Activated naive CD8-positive, alpha-beta T cell treated with anti-CD3 and anti-CD28 coated beads, Interleukin-2, amount 50 U/mL, for 24 hours (primary cell): ENCODE measurements around the gene MAPKAP1.

Experiments used
- ATAC-seq: fragments of 150-1000 bp; cut with Tn5 transposase; one replicate; pipeline ENCODE4 v1.10.0; 2021
- DNase-seq: peaks from one replicate; pipeline ENCODE4 v3.0.0; 2021
- H3K27ac Mint-ChIP-seq: one replicate; pipeline ENCODE4 v1.8.0; 2021; ENCODE audit warnings: mild to moderate bottlenecking, mixed read lengths
- H3K27me3 Mint-ChIP-seq: one replicate; pipeline ENCODE4 v1.8.0; 2021; ENCODE audit warnings: mixed read lengths
- H3K36me3 Mint-ChIP-seq: one replicate; pipeline ENCODE4 v1.8.0; 2021; ENCODE audit warnings: low read depth, mixed read lengths
- H3K4me1 Mint-ChIP-seq: one replicate; pipeline ENCODE4 v1.8.0; 2021; ENCODE audit warnings: mixed read lengths
- H3K4me3 Mint-ChIP-seq: one replicate; pipeline ENCODE4 v1.8.0; 2021; ENCODE audit warnings: mild to moderate bottlenecking, moderate library complexity, mixed read lengths
- H3K9me3 Mint-ChIP-seq: one replicate; pipeline ENCODE4 v1.8.0; 2021; ENCODE audit warnings: mixed read lengths

MAPKAP1 gene

DNA sequence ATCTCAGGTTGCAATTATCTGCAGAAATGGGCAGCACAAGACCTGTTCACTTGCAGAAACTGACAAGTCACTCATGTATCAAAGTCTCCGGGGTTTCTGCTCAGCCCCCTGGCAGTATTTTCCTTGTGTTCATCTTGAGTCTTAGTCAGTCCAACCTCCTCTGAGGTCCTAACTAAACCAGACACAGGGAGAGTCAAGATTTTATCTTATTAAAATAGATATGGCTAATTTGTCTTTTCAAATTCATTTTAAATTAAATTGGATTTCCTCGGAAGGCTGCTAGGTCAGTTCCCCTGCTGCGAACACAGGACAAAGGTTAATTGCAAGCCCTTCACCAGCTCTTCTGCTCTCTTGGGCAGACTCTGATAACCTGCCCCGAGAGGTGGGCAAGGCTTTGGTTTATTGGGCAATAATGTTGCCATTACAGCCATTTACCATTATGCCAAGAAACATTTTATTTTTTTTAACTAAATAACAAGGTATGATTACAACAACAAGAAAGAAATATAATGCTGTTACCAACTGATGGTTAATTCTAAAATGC lies 103.5 kb downstream of the MAPKAP1 start:
- Mint-ChIP-seq H3K27ac (no peak overlapping the region), H3K36me3 (peaks cover 10% of the 10 kb centered on the region), H3K4me1 (peaks cover 13% of the 10 kb centered on the region), H3K27me3 (no peaks in the 10 kb centered on the region), H3K9me3 (no peaks in the 10 kb centered on the region), H3K4me3 (no peak overlapping the region)
- ATAC-seq (no peak), DNase-seq (no peak)

DNA sequence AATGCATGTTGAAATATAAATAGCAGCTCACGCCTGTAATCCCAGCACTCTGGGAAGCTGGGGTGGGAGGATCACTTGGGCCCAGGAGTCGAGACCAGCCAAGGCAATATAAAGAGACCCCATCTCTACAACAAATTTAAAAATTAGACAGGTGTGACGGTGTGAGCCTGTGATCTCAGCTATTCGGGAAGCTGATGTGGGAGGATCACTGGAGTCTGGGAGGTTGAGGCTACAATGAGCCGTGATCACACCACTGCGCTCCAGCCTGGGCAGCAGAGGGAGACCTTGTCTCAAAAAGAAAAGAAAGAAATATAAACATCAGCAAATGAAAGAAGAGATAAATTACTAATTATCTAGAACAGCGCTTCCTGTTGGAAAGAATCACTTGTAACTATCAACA lies 105.0 kb downstream of the MAPKAP1 start:
- DNase-seq = no peak
- ATAC-seq = no peak
- Mint-ChIP-seq H3K27me3 (no peaks in the 10 kb centered on the region), H3K36me3 (peaks cover 12% of the 10 kb centered on the region), H3K4me1 (peaks cover 8% of the 10 kb centered on the region), H3K9me3 (no peaks in the 10 kb centered on the region), H3K4me3 (no peak overlapping the region), H3K27ac (no peak overlapping the region)

GRCh38 chr9:125600194-125600593 lies 106.8 kb downstream of the MAPKAP1 start:
- Mint-ChIP-seq H3K9me3 (no peaks in the 10 kb centered on the region), H3K4me1 (peaks cover 14% of the 10 kb centered on the region)

DNA sequence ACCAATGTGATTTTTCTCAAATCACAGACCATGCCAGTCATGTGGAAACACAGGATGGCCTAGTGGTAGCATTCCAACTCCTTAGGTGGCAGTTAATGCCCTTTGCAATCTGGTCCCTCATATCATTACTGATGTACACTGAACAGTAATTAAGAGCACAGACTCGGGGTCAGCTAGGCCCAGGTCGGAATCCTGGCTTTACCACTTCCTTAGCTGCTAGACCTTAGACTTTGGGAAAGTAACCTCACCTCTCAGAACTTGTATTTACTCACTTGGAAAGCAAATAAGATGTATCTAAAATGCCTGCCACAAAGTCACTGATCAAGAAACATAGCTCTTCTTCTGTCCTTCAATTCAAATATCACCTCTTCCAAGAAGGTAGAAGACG lies 112.8 kb downstream of the MAPKAP1 start:
- Mint-ChIP-seq H3K9me3 (no peaks in the 10 kb centered on the region), H3K36me3 (peaks cover 16% of the 10 kb centered on the region), H3K4me1 (peaks cover 28% of the 10 kb centered on the region), H3K4me3 (no peak overlapping the region), H3K27me3 (no peaks in the 10 kb centered on the region), H3K27ac (peak overlapping the region; percentile 4)
- ATAC-seq (no peak), DNase-seq (no peak)

More at GRCh38 chr9:125600194-125600593, 106.8 kb downstream of the MAPKAP1 start:
- no peak for DNase-seq
- no peak for ATAC-seq
- Mint-ChIP-seq H3K27ac (no peak overlapping the region), H3K27me3 (no peaks in the 10 kb centered on the region), H3K36me3 (peaks cover 22% of the 10 kb centered on the region), H3K4me3 (no peak overlapping the region)

- Mint-ChIP-seq H3K9me3 (no peaks in the 10 kb centered on the region), H3K27me3 (no peaks in the 10 kb centered on the region), H3K4me3 (no peak overlapping the region), H3K27ac (peak overlapping the region; percentile 4), H3K4me1 (peaks cover 29% of the 10 kb centered on the region), H3K36me3 (peaks cover 16% of the 10 kb centered on the region)
- ATAC-seq (no peak), DNase-seq (no peak)
Observed at GRCh38 chr9:125593581-125594222, 113.3 kb downstream of the MAPKAP1 start.

DNA sequence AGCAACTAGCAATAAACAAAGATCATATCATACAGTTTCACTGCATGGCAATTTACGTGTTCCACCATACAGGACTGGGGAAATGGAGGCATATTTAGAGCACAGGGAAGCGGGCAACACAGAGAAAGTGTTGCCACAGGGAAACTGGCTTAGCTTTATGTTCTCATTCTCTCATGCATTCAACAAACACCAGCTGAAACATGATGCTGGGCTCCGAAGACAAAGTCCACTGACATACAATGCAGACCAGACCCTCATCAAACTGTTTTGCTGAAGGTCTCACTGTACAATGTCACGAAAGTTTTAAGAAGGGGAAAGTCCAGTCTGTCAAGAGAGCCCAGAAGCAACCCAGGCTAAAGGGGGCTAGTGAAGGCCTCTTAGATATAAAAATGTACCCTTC lies 115.1 kb downstream of the MAPKAP1 start:
- Mint-ChIP-seq H3K36me3 (peaks cover 15% of the 10 kb centered on the region), H3K4me3 (no peak overlapping the region), H3K27ac (no peak overlapping the region)

DNA sequence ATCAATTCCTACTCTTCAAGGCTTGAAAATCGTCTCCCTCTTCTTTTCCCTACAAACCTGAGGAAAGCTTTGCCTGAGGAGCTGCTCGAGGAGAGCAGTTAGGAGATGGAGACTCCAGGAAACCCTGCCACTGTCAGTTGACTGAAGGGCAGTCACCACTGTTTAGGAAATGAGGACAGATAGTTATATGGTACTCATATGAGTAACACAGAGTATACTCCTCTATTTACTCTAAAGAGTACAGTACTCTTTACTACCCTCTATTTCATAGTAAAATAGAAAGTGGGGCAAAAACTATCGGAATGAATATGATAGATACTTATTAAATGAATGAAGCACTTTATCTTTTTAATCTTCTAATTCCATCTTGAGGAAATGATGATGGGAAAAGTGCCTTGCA lies 115.8 kb downstream of the MAPKAP1 start:
- no peak for ATAC-seq
- H3K36me3 Mint-ChIP-seq = peaks cover 15% of the 10 kb centered on the region
- H3K27me3 Mint-ChIP-seq = no peaks in the 10 kb centered on the region
- H3K4me1 Mint-ChIP-seq = peaks cover 45% of the 10 kb centered on the region
- no peak for DNase-seq
- no peaks in the 10 kb centered on the region for H3K9me3 Mint-ChIP-seq
- H3K27ac Mint-ChIP-seq = no peak overlapping the region
- no peak overlapping the region for H3K4me3 Mint-ChIP-seq

More for the DNA sequence above, 115.1 kb downstream of the MAPKAP1 start:
- Mint-ChIP-seq H3K4me1 (peaks cover 42% of the 10 kb centered on the region), H3K27me3 (no peaks in the 10 kb centered on the region), H3K9me3 (no peaks in the 10 kb centered on the region)
- DNase-seq (no peak), ATAC-seq (no peak)

DNA sequence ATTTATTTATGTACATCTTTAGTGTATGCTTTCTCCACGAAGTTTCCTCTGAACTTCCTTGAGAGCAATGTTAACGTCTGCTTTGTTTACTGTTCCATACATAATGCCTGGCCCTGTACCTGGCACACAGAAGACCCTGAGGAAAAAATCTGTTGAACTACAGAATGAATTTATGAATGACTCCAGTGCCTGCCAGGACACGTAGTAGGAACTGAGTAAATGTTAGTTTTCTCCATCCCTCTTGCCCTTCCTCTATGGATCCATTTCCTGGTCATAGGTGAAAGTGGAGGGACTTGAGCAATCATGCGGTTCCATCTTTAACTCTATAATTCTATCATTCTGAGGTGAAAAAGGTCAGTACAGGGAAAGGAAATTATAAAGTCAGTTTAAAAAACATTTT lies 117.7 kb downstream of the MAPKAP1 start:
- Mint-ChIP-seq H3K27ac (no peak overlapping the region), H3K27me3 (no peaks in the 10 kb centered on the region), H3K4me3 (no peak overlapping the region), H3K36me3 (peaks cover 17% of the 10 kb centered on the region), H3K4me1 (peaks cover 38% of the 10 kb centered on the region), H3K9me3 (no peaks in the 10 kb centered on the region)
- no peak for DNase-seq
- no peak for ATAC-seq

DNA sequence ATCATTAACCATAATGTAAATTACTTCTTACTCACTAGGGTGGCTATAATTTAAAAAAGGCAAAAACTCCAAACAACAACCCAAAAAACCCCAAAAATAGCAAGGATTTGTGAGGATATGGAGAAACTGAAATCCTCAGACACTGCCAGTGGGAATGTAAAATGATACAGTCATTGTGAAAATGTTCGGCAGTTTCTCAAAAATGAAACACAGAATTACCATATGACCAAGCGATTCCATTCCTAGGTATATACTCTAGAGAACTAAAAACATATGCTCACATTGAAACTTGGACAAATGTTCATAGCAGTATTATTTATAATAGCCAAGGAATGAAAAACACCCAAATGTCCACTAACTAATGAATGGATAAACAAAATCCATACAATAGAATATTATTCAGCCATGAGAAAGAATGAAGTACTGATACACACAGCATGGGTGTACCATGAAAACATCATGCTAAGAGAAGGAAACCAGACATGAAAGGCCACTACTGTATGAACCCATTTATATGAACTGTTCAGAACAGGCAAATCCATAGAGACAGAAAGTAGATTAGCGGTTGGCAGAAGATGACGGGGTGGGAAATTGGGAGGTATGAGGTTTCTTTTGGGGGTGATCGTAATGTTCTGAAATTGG lies 119.1 kb downstream of the MAPKAP1 start:
- H3K36me3 Mint-ChIP-seq = peaks cover 27% of the 10 kb centered on the region
- H3K4me3 Mint-ChIP-seq = no peak overlapping the region
- peaks cover 33% of the 10 kb centered on the region for H3K4me1 Mint-ChIP-seq
- DNase-seq = no peak
- H3K9me3 Mint-ChIP-seq = no peaks in the 10 kb centered on the region
- H3K27me3 Mint-ChIP-seq = no peaks in the 10 kb centered on the region
- no peak for ATAC-seq
- H3K27ac Mint-ChIP-seq = no peak overlapping the region

DNA sequence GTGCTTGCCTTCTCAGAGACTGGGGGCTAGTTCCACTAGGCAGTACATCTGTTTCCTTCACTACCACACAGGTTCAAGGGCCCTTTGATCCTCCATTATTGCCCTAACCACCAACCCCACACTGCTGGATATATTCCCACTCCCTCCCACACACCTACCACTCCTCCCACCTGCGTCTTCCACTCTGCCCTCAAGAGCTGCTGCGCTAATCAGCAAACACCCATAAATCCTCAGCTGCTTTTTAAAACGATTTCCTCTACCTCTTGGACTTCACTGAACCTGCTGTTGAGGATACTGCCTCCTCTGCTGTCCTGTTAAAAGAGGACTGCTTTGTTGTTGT lies 120.9 kb downstream of the MAPKAP1 start:
- Mint-ChIP-seq H3K27me3 (no peaks in the 10 kb centered on the region), H3K27ac (peak overlapping the region; percentile 54), H3K36me3 (peaks cover 40% of the 10 kb centered on the region), H3K9me3 (no peaks in the 10 kb centered on the region), H3K4me3 (no peak overlapping the region), H3K4me1 (peaks cover 29% of the 10 kb centered on the region)
- DNase-seq = no peak
- ATAC-seq = no peak

- peaks cover 44% of the 10 kb centered on the region for H3K36me3 Mint-ChIP-seq
- H3K9me3 Mint-ChIP-seq = no peaks in the 10 kb centered on the region
- ATAC-seq (no peak), DNase-seq (no peak)
- H3K27ac Mint-ChIP-seq = no peak overlapping the region
- no peaks in the 10 kb centered on the region for H3K27me3 Mint-ChIP-seq
- no peak overlapping the region for H3K4me3 Mint-ChIP-seq
- peaks cover 28% of the 10 kb centered on the region for H3K4me1 Mint-ChIP-seq
Observed at GRCh38 chr9:125585503-125586171, 121.4 kb downstream of the MAPKAP1 start.

DNA sequence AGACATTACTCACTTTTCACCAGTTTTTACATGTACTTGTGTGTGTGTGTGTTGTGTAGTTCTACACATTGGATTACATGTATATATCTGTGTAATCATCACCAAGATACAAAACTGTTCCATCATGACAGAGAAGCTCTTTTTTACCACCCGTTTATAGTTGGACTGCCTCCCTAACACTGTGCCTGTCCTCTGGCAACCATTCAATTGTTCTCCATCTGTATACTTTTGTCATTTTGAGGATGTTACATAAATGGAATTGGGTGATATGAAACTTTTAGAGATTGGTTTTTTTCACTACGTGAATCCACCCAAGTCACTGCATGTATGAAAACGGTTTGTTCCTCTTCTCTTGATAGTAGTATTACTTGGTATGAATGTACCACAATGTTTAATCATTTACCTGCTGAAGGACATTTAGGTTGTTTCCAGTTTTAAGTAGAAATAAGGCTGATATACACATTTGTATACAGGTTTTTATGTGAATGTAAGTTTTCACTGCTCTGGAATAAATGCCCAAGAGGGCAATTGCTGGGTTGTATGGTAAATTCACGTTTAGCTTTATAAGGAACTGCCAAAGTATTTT lies 126.2 kb downstream of the MAPKAP1 start:
- ATAC-seq (no peak), DNase-seq (no peak)
- Mint-ChIP-seq H3K4me1 (no peaks in the 10 kb centered on the region), H3K9me3 (no peaks in the 10 kb centered on the region), H3K27me3 (no peaks in the 10 kb centered on the region), H3K36me3 (peaks cover 61% of the 10 kb centered on the region), H3K27ac (no peak overlapping the region), H3K4me3 (no peak overlapping the region)

DNA sequence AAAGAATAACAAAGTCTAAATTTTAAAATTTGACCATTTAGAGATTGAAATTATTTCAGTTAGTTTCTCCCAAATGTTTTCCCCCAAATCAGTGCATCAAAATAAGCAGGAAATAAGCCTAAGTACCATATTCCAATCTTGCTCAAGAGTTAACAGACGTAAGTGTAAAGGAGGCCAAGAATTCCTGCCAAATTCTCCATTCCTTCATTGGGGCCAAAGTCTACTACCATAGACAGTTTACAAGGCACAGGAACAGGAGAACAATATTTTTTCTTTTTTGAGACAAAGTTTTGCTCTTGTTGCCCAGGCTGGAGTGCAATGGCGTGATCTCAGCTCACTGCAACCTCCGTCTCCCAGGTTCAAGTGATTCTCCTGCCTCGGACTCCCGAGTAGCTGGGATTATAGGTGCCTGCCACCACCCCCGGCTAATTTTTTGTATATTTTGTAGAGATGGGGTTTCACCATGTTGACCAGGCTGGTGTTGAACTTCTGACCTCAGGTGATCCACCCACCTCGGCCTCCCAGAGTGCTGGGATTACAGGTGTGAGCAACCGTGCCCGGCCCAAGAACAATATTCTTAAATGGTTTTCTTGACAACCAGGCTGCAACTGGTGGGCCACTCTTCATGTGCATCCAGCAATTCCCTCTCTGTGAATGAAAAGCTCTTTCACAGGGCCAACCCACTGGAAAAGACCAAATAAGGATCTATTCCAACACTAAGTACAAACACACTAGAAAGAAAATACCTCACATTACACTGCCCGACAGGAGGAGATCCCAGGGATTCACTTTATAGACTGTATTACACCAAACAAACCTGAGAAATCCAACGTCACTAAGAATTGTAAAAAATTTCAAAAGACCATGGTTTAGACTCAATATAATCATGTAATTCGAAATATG lies 127.7 kb downstream of the MAPKAP1 start:
- no peaks in the 10 kb centered on the region for H3K4me1 Mint-ChIP-seq
- ATAC-seq = no peak

More for the DNA sequence above, 127.7 kb downstream of the MAPKAP1 start:
- H3K27ac Mint-ChIP-seq = no peak overlapping the region
- H3K9me3 Mint-ChIP-seq = peaks cover 3% of the 10 kb centered on the region
- H3K36me3 Mint-ChIP-seq = peaks cover 66% of the 10 kb centered on the region
- no peak overlapping the region for H3K4me3 Mint-ChIP-seq
- DNase-seq = no peak
- H3K27me3 Mint-ChIP-seq = no peaks in the 10 kb centered on the region
